T-cell (primary cell): Measurements from ENCODE around the gene PGLYRP2. TPM values are rescaled to one million over a fixed set of nuclear protein-coding genes. Genes with fewer than 3 reads are reported as not detected.
A peak's percentile ranks its signal among the peaks of the same experiment; 100 is the strongest.

ENCODE experiments used
- ATAC-seq, 4 experiments: fragments of 200-7000 bp in 3 of 4; fragments of 150-1000 bp in 1 of 4; cut with Tn5 transposase; replicated peaks in 1 of 4; 1 replicate in 3 of 4; 2 replicates in 1 of 4; pipeline ENCODE4 v1.10.0; 2021; ENCODE audit warnings: moderate library complexity in 3 of 4, mild to moderate bottlenecking in 2 of 4, moderate number of reproducible peaks in 1 of 4
- CTCF ChIA-PET, 2 donors: fragments of 300-600 bp; sonication (Branson Sonifier 250); formaldehyde crosslinking; loops; one replicate each; lab custom pipeline; 2022; ENCODE audit warnings: antibody characterized with exemption in 2 of 2; lab: Charles Lee
- POLR2A ChIA-PET, 2 donors: fragments of 300-600 bp; sonication (Branson Sonifier 250); formaldehyde crosslinking; loops; one replicate each; lab custom pipeline; 2022; ENCODE audit warnings: antibody characterized with exemption in 2 of 2; lab: Charles Lee
- DNase-seq, 35 experiments: peaks; one replicate each; pipeline versions ENCODE4 v3.0.0 to v3.0.0-alpha.2; 2013 to 2023
- H3K27ac ChIP-seq: one replicate; pipeline ENCODE4 v1.5.1; 2013; ENCODE audit warnings: low read length
- H3K27me3 ChIP-seq, 2 experiments: replicated peaks in 1 of 2; 1 replicate in 1 of 2; 2 replicates in 1 of 2; pipeline versions ENCODE4 v1.6.1 to v1.7.0; 2013; ENCODE audit warnings: low read length in 1 of 2, mixed read lengths in 1 of 2; ENCODE audit not compliant: control insufficient read depth in 2 of 2, insufficient read depth in 2 of 2; ENCODE audit errors: extremely low read depth in 1 of 2
- H3K36me3 ChIP-seq, 2 donors: 1 replicate in 1 of 2; 2 replicates in 1 of 2; pipeline versions ENCODE4 v1.6.1 to v1.7.0; 2013; ENCODE audit warnings: low read length in 1 of 2; ENCODE audit not compliant: control insufficient read depth in 2 of 2, insufficient read depth in 1 of 2; ENCODE audit errors: extremely low read depth in 1 of 2
- H3K4me1 ChIP-seq, 2 experiments: 1 replicate in 1 of 2; 2 replicates in 1 of 2; pipeline versions ENCODE4 v1.6.1 to v1.7.0; 2013; ENCODE audit warnings: low read length in 2 of 2, mixed read lengths in 1 of 2; ENCODE audit not compliant: insufficient read depth in 2 of 2, control insufficient read depth in 1 of 2; ENCODE audit errors: extremely low read depth in 1 of 2
- H3K4me3 ChIP-seq, 2 donors: 1 replicate in 1 of 2; 2 replicates in 1 of 2; pipeline versions ENCODE4 v1.5.1 to v1.7.0; 2013; ENCODE audit warnings: mild to moderate bottlenecking in 2 of 2, low read length in 1 of 2, moderate library complexity in 1 of 2; ENCODE audit not compliant: control insufficient read depth in 1 of 2; ENCODE audit errors: extremely low read depth in 1 of 2
- H3K9me3 ChIP-seq: 2 replicates; pipeline ENCODE4 v1.7.0; 2013
- H3K27ac Mint-ChIP-seq, 2 donors: one replicate each; pipeline ENCODE4 v1.8.0; 2020 to 2021; ENCODE audit warnings: mild to moderate bottlenecking in 2 of 2, mixed read lengths in 2 of 2
- H3K27me3 Mint-ChIP-seq, 2 donors: one replicate each; pipeline ENCODE4 v1.8.0; 2021 to 2022; ENCODE audit warnings: mixed read lengths in 2 of 2
- H3K36me3 Mint-ChIP-seq: one replicate; pipeline ENCODE4 v1.8.0; 2021; ENCODE audit warnings: mixed read lengths
- H3K4me1 Mint-ChIP-seq, 3 donors: one replicate each; pipeline ENCODE4 v1.8.0; 2020 to 2022; ENCODE audit warnings: mixed read lengths in 3 of 3, mild to moderate bottlenecking in 1 of 3
- H3K4me3 Mint-ChIP-seq, 3 donors: one replicate each; pipeline ENCODE4 v1.8.0; 2020 to 2022; ENCODE audit warnings: mild to moderate bottlenecking in 3 of 3, mixed read lengths in 3 of 3, moderate library complexity in 3 of 3
- H3K9me3 Mint-ChIP-seq, 3 donors: one replicate each; pipeline ENCODE4 v1.8.0; 2020 to 2022; ENCODE audit warnings: mixed read lengths in 3 of 3
- WGBS: methylation state at CpG from one replicate; pipeline ENCODE4 v1.1.5; 2013; ENCODE audit warnings: missing lambda C conversion rate; ENCODE audit not compliant: insufficient coverage; 5-methylcytosine and 5-hydroxymethylcytosine counted together
- total RNA-seq, 35 experiments: library from RNA in 6 of 35; stranded (reverse) in 6 of 35; fragments of 120-200 nt in 1 of 35; gene quantifications; one replicate each; pipeline versions ENCODE4 v1.2.1 to v1.2.4 and lab custom pipeline; 2013 to 2026

Gene PGLYRP2
- total RNA-seq, 5 donors from 2014 or later (not counting 1 experiment from before 2014, with no cell fraction given): 0.13 to 1.3 (median 0.72) TPM

GRCh38 chr19:15507068-15508034 is 28.1 kb upstream of the PGLYRP2 start:
- POLR2A ChIA-PET: interaction anchor here (0.6 to 0.7 kb wide), 2 partner anchors 19 to 358 kb away, joined by 3 read pairs; no protein-coding TSS in a partner anchor
- CTCF ChIA-PET: interaction anchor here (0.6 to 0.7 kb wide), 3 partner anchors 75 to 245 kb away, joined by 3 to 5 read pairs (median 3); partner anchors contain the start of gene AKAP8L (in 1 of the 2)
- H3K27ac Mint-ChIP-seq: peak overlapping the region in 1 of 2 donors; percentile 59

DNA sequence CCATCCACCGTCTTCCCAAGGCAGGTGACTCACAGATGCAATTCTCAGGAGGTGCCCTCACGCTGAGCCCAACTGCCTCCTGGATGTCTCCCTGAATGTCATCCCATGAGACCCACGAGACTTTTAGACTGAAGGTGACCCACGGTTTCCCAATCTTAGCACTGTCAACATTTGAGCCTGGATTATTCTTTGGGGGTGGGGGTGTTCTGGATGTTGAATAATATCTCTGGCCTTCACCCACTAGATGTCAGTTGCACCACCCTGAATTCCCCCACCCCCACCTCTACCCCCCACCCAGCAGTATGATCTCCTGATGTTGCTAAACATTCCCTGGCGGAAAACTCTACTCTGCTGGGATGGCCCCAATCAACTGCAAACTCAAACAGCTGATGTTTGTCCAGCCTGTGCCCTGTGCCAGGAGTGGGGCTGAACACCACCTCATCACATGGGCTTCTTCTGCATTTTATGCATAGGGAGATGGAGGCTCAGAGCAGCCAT is 26.8 kb upstream of the PGLYRP2 start:
- 78% methylated on average over 2 of the region's 5 CpGs for WGBS
- Histone ChIP-seq H3K4me3 (no peak overlapping the region), H3K27me3 (peaks cover 0 to 25% of the 10 kb centered on the region in 2 experiments), H3K4me1 (peaks cover 0 to 22% of the 10 kb centered on the region in 2 experiments), H3K9me3 (no peaks in the 10 kb centered on the region), H3K27ac (no peak overlapping the region), H3K36me3 (no peaks in the 10 kb centered on the region)
- Mint-ChIP-seq H3K36me3 (no peaks in the 10 kb centered on the region), H3K27me3 (peaks cover 0 to 25% of the 10 kb centered on the region in 2 donors), H3K4me3 (no peak overlapping the region), H3K4me1 (peaks cover 14 to 28% (median 24%) of the 10 kb centered on the region in 3 donors), H3K9me3 (no peaks in the 10 kb centered on the region), H3K27ac (no peak overlapping the region)
- DNase-seq (no peak), ATAC-seq (no peak)
- CTCF ChIA-PET: no interaction called here
- POLR2A ChIA-PET: interaction anchor here (0.6 to 0.7 kb wide), 2 partner anchors 20 to 357 kb away, joined by 3 read pairs; no protein-coding TSS in a partner anchor

More at GRCh38 chr19:15507068-15508034, 28.1 kb upstream of the PGLYRP2 start:
- no peak for ATAC-seq
- no peaks in the 10 kb centered on the region for H3K36me3 ChIP-seq
- H3K9me3 ChIP-seq: no peaks in the 10 kb centered on the region
- WGBS: 84% methylated on average over 10 of the region's 14 CpGs
- Mint-ChIP-seq H3K4me1 (peaks cover 14 to 23% (median 15%) of the 10 kb centered on the region in 3 donors), H3K36me3 (no peaks in the 10 kb centered on the region), H3K4me3 (peak overlapping the region; percentile 61 to 83 (median 75)), H3K9me3 (no peaks in the 10 kb centered on the region), H3K27me3 (peaks cover 0 to 25% of the 10 kb centered on the region in 2 donors)
- peaks cover 0 to 23% of the 10 kb centered on the region in 2 experiments for H3K4me1 ChIP-seq
- H3K27ac ChIP-seq: no peak overlapping the region
- H3K4me3 ChIP-seq: no peak overlapping the region
- no peak for DNase-seq
- H3K27me3 ChIP-seq: peaks cover 0 to 33% of the 10 kb centered on the region in 2 experiments

GRCh38 chr19:15502264-15502663 is 23.0 kb upstream of the PGLYRP2 start:
- Mint-ChIP-seq H3K9me3 (no peaks in the 10 kb centered on the region), H3K36me3 (no peaks in the 10 kb centered on the region), H3K27ac (no peak overlapping the region), H3K4me3 (no peak overlapping the region), H3K4me1 (peaks cover 3 to 31% (median 19%) of the 10 kb centered on the region in 3 donors), H3K27me3 (peaks cover 0 to 3% of the 10 kb centered on the region in 2 donors)
- Histone ChIP-seq H3K4me1 (peaks cover 0 to 5% of the 10 kb centered on the region in 2 experiments), H3K27ac (no peak overlapping the region), H3K36me3 (no peaks in the 10 kb centered on the region), H3K9me3 (no peaks in the 10 kb centered on the region), H3K27me3 (peaks cover 0 to 4% of the 10 kb centered on the region in 2 experiments), H3K4me3 (no peak overlapping the region)
- no peak for DNase-seq
- ChIA-PET CTCF (no interaction called here), POLR2A (no interaction called here)
- no peak for ATAC-seq
- WGBS: 80% methylated on average over 1 of the region's 1 CpG

DNA sequence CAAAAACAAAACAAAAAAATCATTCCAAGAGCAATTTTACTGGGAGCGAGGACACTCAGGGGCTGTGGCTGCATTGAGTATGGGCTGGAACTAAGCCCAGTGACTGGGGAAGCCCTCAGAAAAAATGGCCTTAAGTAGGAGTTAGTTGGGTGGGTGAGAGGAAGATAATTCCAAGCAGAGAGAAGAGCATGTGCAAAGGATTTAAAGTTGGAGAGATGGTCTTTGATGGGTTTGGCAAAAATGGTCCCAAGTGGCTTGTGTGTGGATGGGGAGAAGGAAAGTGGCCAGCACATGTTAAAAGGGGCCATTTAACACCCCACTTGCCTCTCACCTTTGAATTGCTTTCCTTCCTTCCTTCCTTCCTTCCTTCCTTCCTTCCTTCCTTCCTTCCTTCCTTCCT is 22.3 kb upstream of the PGLYRP2 start:
- Histone ChIP-seq H3K27ac (no peak overlapping the region), H3K9me3 (no peaks in the 10 kb centered on the region), H3K36me3 (no peaks in the 10 kb centered on the region), H3K4me3 (no peak overlapping the region), H3K4me1 (peaks cover 0 to 5% of the 10 kb centered on the region in 2 experiments), H3K27me3 (no peaks in the 10 kb centered on the region)
- Mint-ChIP-seq H3K4me1 (peaks cover 3 to 31% (median 19%) of the 10 kb centered on the region in 3 donors), H3K27me3 (no peaks in the 10 kb centered on the region), H3K36me3 (no peaks in the 10 kb centered on the region), H3K27ac (peak overlapping the region in 1 of 2 donors; percentile 20), H3K4me3 (no peak overlapping the region), H3K9me3 (no peaks in the 10 kb centered on the region)
- ATAC-seq (no peak), DNase-seq (no peak)
- ChIA-PET POLR2A (no interaction called here), CTCF (no interaction called here)
- WGBS: 100% methylated on average over 1 of the region's 1 CpG

GRCh38 chr19:15498910-15499309 is 19.6 kb upstream of the PGLYRP2 start:
- Histone ChIP-seq H3K27me3 (no peaks in the 10 kb centered on the region), H3K4me3 (no peak overlapping the region), H3K4me1 (peaks cover 0 to 5% of the 10 kb centered on the region in 2 experiments), H3K9me3 (no peaks in the 10 kb centered on the region), H3K36me3 (no peaks in the 10 kb centered on the region), H3K27ac (no peak overlapping the region)
- peaks cover 3 to 31% (median 19%) of the 10 kb centered on the region in 3 donors for H3K4me1 Mint-ChIP-seq
- ChIA-PET POLR2A (no interaction called here), CTCF (no interaction called here)
- no peak for DNase-seq
- no peaks in the 10 kb centered on the region for H3K27me3 Mint-ChIP-seq
- H3K27ac Mint-ChIP-seq: no peak overlapping the region
- no peak for ATAC-seq
- no peak overlapping the region for H3K4me3 Mint-ChIP-seq
- no peaks in the 10 kb centered on the region for H3K9me3 Mint-ChIP-seq
- WGBS: 50% methylated on average over 4 of the region's 6 CpGs
- no peaks in the 10 kb centered on the region for H3K36me3 Mint-ChIP-seq

DNA sequence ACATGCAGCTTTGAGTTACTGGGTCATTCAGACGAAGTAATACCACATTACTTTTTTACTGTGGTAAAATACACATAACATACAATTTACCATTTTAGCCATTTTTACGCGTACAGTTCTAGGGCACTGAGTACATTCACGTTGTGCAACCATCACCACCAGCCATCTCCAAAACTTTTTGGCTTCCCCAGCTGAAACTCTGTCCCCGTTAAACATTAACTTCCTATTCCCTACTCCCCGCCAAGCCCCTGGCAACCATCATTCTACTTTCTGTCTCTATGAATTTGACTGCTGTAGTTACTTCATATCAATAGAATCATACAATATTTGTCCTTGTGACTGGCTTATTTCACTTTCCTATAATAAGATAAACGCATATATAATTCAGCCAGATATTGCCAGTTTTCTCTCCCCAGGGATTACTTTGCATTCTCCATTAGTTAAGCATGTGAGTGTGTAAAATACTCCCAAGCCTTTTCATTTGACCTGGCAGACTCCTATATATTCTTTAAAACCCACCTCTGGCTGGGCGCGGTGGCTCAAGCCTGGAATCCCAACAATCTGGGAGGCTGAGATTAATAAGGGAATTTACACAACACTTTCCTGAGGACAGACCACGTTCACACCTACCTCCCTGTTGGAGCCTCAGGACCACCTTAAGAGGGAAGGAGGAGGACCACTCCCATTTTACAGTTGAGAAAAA is 19.0 kb upstream of the PGLYRP2 start:
- no peaks in the 10 kb centered on the region for H3K36me3 ChIP-seq
- H3K27ac ChIP-seq: no peak overlapping the region
- no peaks in the 10 kb centered on the region for H3K27me3 ChIP-seq
- POLR2A ChIA-PET: no interaction called here
- H3K4me1 Mint-ChIP-seq: peaks cover 3 to 31% (median 19%) of the 10 kb centered on the region in 3 donors
- no peak overlapping the region for H3K4me3 ChIP-seq
- CTCF ChIA-PET: no interaction called here
- H3K4me1 ChIP-seq: peaks cover 0 to 5% of the 10 kb centered on the region in 2 experiments
- ATAC-seq (no peak), DNase-seq (no peak)
- no peaks in the 10 kb centered on the region for H3K27me3 Mint-ChIP-seq
- H3K9me3 ChIP-seq: no peaks in the 10 kb centered on the region
- H3K27ac Mint-ChIP-seq: no peak overlapping the region
- no peak overlapping the region for H3K4me3 Mint-ChIP-seq
- no peaks in the 10 kb centered on the region for H3K9me3 Mint-ChIP-seq
- H3K36me3 Mint-ChIP-seq: no peaks in the 10 kb centered on the region
- 92% methylated on average over 6 of the region's 10 CpGs for WGBS
